ENCODE measurements around the gene MEGF11. TPM values are rescaled to one million over a fixed set of nuclear protein-coding genes. Genes with fewer than 3 reads are reported as not detected.
A peak's percentile ranks its signal among the peaks of the same experiment; 100 is the strongest.

MEGF11 gene
- polyA plus RNA-seq, 1 experiment: 0.04 TPM

DNA sequence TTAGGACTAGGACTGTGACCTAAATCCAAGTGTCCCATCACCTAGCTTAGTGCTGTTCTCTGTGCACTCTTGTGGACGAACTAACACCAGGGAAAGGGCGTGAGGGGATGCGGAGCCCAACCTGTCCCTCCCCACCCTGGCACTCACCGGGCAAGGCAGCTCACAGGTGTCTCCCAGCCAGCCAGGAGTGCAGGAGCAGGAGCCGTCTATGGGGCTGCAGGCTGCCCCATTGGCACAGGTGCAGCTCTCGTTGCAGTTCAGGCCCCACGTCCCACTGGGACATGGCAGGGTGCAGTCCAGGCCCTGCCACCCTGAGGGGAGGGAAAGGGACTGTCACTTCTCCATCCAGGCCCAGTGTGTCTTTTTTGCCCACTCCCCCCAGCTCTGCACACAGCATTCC is 324.0 kb downstream of the MEGF11 start:
- no peak for DNase-seq (ENCODE audit: low read depth)
- ChIA-PET CTCF (interaction anchor here (0.7 kb wide), 1 partner anchor 256 kb away, joined by 3 read pairs; no protein-coding TSS in a partner anchor), POLR2A (no interaction called here)
- H3K4me3 ChIP-seq (ENCODE audit: low read depth, low read length): no peak overlapping the region
- TF ChIP-seq, protein P1, sequence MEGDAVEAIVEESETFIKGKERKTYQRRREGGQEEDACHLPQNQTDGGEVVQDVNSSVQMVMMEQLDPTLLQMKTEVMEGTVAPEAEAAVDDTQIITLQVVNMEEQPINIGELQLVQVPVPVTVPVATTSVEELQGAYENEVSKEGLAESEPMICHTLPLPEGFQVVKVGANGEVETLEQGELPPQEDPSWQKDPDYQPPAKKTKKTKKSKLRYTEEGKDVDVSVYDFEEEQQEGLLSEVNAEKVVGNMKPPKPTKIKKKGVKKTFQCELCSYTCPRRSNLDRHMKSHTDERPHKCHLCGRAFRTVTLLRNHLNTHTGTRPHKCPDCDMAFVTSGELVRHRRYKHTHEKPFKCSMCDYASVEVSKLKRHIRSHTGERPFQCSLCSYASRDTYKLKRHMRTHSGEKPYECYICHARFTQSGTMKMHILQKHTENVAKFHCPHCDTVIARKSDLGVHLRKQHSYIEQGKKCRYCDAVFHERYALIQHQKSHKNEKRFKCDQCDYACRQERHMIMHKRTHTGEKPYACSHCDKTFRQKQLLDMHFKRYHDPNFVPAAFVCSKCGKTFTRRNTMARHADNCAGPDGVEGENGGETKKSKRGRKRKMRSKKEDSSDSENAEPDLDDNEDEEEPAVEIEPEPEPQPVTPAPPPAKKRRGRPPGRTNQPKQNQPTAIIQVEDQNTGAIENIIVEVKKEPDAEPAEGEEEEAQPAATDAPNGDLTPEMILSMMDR (IDR thresholded peaks at IDR 0.05; ENCODE audit: insufficient read depth, low read depth, low read length): no peak
- H3K27me3 ChIP-seq (ENCODE audit: control insufficient read depth, insufficient read depth, low read length): no peaks in the 10 kb centered on the region; the same call in 1 of the 2 replicates
- no peaks in the 10 kb centered on the region for H3K36me3 ChIP-seq (ENCODE audit: control insufficient read depth, insufficient read depth, low read length)

DNA sequence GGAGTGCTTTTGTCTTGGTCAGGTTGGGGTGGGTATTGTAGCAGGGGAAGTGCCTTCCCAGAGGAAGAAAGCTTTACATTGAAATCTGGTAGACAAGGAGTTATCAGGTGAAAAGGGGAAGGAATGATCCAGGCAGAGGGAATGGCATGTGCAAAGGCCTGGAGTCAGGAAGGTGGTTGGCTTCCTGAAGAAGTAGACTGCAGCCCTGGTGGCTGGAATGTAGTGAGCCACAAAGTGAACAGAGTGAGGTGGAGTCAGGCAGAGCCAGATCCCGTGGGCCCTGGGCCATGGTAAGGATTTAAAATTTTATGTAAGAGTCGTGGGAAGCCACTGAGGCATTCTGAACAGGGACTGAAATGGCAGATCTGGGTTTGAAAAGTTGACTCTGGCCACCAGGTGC is 326.0 kb downstream of the MEGF11 start:
- ChIA-PET CTCF (no interaction called here), POLR2A (no interaction called here)
- H3K36me3 ChIP-seq (ENCODE audit: control insufficient read depth, insufficient read depth, low read length): no peaks in the 10 kb centered on the region
- H3K27me3 ChIP-seq (ENCODE audit: control insufficient read depth, insufficient read depth, low read length): no peaks in the 10 kb centered on the region
- H3K4me3 ChIP-seq (ENCODE audit: low read depth, low read length): no peak overlapping the region
- no peak for DNase-seq (ENCODE audit: low read depth)
- TF ChIP-seq, protein P1 (IDR thresholded peaks at IDR 0.05; ENCODE audit: insufficient read depth, low read depth, low read length): peak; percentile 33; the same call in 1 of the 2 replicates

DNA sequence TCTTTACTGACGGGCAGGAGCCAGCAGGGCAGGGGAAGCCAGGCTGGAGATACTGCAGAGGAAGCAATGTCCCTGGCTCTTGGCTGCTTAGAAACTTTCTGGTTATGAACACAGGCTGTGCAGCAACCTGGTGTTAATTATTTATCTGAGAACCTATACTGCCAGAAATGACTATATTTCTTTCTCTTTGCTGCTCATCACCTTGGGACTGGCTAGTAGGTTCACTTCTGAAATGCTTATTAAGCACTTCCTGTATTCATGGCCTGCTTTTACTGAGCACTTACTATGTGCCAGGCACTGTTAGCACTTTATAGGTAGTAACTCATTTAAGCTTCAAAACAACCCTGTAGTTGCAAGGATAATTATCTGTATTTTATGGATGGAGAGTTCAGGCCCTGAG is 326.7 kb downstream of the MEGF11 start:
- Histone ChIP-seq H3K27me3 (ENCODE audit: control insufficient read depth, insufficient read depth, low read length) (no peaks in the 10 kb centered on the region), H3K4me3 (ENCODE audit: low read depth, low read length) (no peak overlapping the region), H3K36me3 (ENCODE audit: control insufficient read depth, insufficient read depth, low read length) (no peaks in the 10 kb centered on the region)
- ChIA-PET CTCF (no interaction called here), POLR2A (no interaction called here)
- TF ChIP-seq, protein P1 (IDR thresholded peaks at IDR 0.05; ENCODE audit: insufficient read depth, low read depth, low read length): no peak
- no peak for DNase-seq (ENCODE audit: low read depth)

DNA sequence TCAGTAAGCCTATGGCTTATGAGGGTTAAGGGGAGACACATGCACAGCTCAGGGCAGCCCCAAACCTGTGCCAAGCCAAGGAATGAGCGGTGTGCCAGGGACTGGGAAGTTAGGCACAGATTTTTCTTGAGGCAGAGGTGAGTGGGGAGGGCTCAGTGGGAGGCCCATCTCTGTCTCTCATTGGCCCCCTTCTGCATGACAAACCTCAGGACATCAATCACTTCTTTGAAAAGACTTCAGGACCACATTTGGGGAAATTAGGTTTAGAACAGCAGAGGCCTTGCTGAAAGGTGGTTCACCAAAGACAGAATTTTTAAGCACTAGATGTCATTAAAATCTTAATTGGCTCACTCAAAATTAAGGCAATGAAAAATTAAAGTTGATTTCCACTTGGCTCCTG is 327.1 kb downstream of the MEGF11 start:
- H3K27me3 ChIP-seq (ENCODE audit: control insufficient read depth, insufficient read depth, low read length): no peaks in the 10 kb centered on the region
- H3K4me3 ChIP-seq (ENCODE audit: low read depth, low read length): no peak overlapping the region
- TF ChIP-seq, protein P1 (IDR thresholded peaks at IDR 0.05; ENCODE audit: insufficient read depth, low read depth, low read length): no peak
- no peaks in the 10 kb centered on the region for H3K36me3 ChIP-seq (ENCODE audit: control insufficient read depth, insufficient read depth, low read length)
- CTCF ChIA-PET: no interaction called here
- POLR2A ChIA-PET: no interaction called here
- DNase-seq (ENCODE audit: low read depth): no peak

DNA sequence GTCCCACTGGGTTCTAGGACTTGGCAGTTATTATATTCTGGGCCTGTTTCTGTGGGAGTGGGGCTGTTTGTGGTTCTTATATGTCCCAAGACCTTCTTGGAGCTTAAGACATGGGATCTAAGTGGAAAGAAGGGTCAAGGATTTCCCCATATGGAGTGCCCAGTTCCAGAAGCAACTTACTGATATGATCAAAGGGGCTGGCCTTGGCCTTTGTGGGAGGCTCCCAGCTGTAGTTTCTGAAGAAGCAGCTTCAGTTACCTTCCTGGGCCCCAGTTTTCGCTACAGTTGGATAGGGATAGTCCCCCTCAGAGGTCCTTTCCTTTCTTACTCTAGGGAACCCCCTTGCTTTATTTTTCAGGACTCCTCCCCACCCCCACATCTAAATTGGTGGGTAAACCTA is 328.2 kb downstream of the MEGF11 start:
- TF ChIP-seq, protein P1 (IDR thresholded peaks at IDR 0.05; ENCODE audit: insufficient read depth, low read depth, low read length): no peak
- DNase-seq (ENCODE audit: low read depth): no peak
- ChIA-PET POLR2A (no interaction called here), CTCF (interaction anchor here (1.0 kb wide), 1 partner anchor 10 kb away, joined by 5 read pairs; no protein-coding TSS in a partner anchor)
- Histone ChIP-seq H3K4me3 (ENCODE audit: low read depth, low read length) (no peak overlapping the region), H3K27me3 (ENCODE audit: control insufficient read depth, insufficient read depth, low read length) (no peaks in the 10 kb centered on the region), H3K36me3 (ENCODE audit: control insufficient read depth, insufficient read depth, low read length) (no peaks in the 10 kb centered on the region)
